HG02610 (cell line): ENCODE results near the gene BRF1.
"Not testable (repeated sequence)": the region's sequence is repeated elsewhere in the genome, so short reads cannot be mapped to it uniquely, and the experiment has no call there.

Experiments used
- ATAC-seq: cut with Tn5 transposase; IDR thresholded peaks from one replicate; pipeline ENCODE4 v1.9.1; 2021; ENCODE audit warnings: mild to moderate bottlenecking, moderate library complexity; ENCODE audit not compliant: unreplicated experiment

BRF1 gene

GRCh38 chr14:105300542-105301102, at the start of gene BRF1:
Gene BRF1 (minus strand): TSS chr14:105301001. CDS start chr14:105300629, 372 bp downstream.
- ATAC-seq, result peak; percentile 78

- no peak for ATAC-seq
Observed at GRCh38 chr14:105349992-105350391, 49.2 kb upstream of the BRF1 start.

GRCh38 chr14:105348945-105349699, 48.3 kb upstream of the BRF1 start:
- no peak for ATAC-seq

GRCh38 chr14:105348169-105348944, 47.6 kb upstream of the BRF1 start:
- no peak for ATAC-seq

- ATAC-seq, result no peak
Observed at GRCh38 chr14:105347587-105347968, 46.8 kb upstream of the BRF1 start.

GRCh38 chr14:105346876-105347586, 46.2 kb upstream of the BRF1 start:
- no peak for ATAC-seq

- no peak for ATAC-seq
Observed at GRCh38 chr14:105346200-105346533, 45.4 kb upstream of the BRF1 start.

- no peak for ATAC-seq
Observed at GRCh38 chr14:105343194-105343593, 42.4 kb upstream of the BRF1 start.

- no peak for ATAC-seq
Observed at GRCh38 chr14:105340821-105341733, 40.3 kb upstream of the BRF1 start.

GRCh38 chr14:105337966-105338741, 37.4 kb upstream of the BRF1 start:
- no peak for ATAC-seq

- no peak for ATAC-seq
Observed at GRCh38 chr14:105337433-105337832, 36.6 kb upstream of the BRF1 start.

GRCh38 chr14:105336477-105337287, 35.9 kb upstream of the BRF1 start:
- ATAC-seq, result no peak

GRCh38 chr14:105335735-105336476, 35.1 kb upstream of the BRF1 start:
- no peak for ATAC-seq

GRCh38 chr14:105335231-105335542, 34.4 kb upstream of the BRF1 start:
- not testable (repeated sequence) for ATAC-seq

GRCh38 chr14:105334383-105335230, 33.8 kb upstream of the BRF1 start:
- no peak for ATAC-seq

- no peak for ATAC-seq
Observed at GRCh38 chr14:105333613-105334364, 33.0 kb upstream of the BRF1 start.
